HG03342 (cell line): ENCODE measurements around the gene EVI2B.
"Not testable (repeated sequence)": the region's sequence is repeated elsewhere in the genome, so short reads cannot be mapped to it uniquely, and the experiment has no call there.

Source experiments
- ATAC-seq: cut with Tn5 transposase; IDR thresholded peaks from one replicate; pipeline ENCODE4 v1.9.1; 2021; ENCODE audit warnings: mild to moderate bottlenecking, moderate library complexity; ENCODE audit not compliant: unreplicated experiment

The EVI2B gene

GRCh38 chr17:31273516-31273915, 40.3 kb downstream of the EVI2B start:
- ATAC-seq = no peak

GRCh38 chr17:31272803-31273202, 41.1 kb downstream of the EVI2B start:
- ATAC-seq = no peak

DNA sequence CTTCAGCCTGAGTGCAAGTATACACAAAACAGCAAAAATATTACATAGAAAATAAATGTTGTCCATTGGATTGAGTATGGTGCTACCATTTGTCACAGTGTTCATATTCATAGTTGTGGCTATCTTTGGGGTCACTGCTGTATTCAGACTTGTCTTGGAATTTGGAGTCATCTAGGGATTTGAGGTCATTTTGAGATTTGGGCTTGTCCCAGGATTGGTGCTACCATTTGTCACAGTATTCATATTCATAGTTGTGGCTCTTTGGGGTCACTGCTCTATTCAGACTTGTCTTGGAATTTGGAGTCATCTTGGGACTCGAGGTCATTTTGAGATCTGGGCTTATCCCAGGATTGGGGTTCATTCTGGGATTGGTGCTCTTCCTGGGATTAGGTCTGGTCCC, 41.6 kb downstream of the EVI2B start:
- ATAC-seq = no peak

- ATAC-seq = no peak
These were observed 44.3 kb downstream of the EVI2B start for GRCh38 chr17:31269578-31269983.

GRCh38 chr17:31269036-31269577, 44.7 kb downstream of the EVI2B start:
- ATAC-seq = no peak

- ATAC-seq = no peak
These were observed 47.8 kb downstream of the EVI2B start for GRCh38 chr17:31266042-31266441.

- ATAC-seq = not testable (repeated sequence)
These were observed 50.9 kb downstream of the EVI2B start for GRCh38 chr17:31262923-31263322.

DNA sequence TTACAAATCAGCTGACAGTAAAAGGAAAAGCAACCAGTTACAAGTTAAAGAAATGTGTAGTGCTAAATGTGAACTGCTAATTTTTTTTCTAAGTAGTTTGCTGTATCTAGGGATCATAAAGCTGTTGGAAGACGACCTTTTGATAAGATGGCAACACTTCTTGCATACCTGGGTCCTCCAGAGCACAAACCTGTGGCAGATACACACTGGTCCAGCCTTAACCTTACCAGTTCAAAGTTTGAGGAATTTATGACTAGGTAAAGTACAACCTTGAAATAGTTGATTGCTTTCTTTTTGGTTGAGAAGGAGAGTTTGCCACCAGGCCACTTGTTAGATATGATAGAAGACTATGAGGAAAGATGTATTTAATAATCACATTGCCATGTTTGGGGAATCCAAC, 52.3 kb downstream of the EVI2B start:
- no peak for ATAC-seq

DNA sequence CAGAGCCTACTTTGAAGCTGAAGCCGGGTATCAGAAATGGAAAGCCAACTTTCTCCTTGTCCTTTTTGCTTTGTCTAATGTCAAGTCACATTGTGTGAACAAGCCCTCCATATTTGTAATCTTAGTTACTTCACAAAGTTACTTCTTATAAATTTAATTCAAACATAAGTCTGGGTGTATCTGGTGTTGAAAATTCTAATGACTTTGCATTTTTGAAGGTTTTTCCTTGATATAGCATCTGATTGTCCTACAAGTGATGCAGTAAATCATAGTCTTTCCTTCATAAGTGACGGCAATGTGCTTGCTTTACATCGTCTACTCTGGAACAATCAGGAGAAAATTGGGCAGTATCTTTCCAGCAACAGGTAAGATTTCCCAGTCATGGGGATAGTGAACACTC, 53.7 kb downstream of the EVI2B start:
- ATAC-seq = no peak

DNA sequence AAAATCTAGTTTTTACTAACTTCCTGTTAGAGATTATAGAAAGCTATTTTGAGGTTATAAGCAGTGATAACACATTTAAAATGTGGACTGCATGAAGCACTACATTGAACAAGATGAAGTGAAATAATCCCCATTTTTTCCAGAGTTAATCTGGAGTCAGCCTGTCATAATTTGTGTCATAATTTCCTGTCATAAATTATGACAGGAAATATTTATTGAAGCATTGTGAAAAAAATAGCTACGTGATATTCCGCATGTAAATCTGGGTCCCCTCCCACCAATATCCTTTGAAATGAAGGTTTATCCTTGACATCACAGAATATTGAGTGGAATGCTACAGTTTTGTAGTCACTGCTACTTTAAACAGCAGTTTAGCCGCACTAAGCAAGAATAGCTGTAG, 56.9 kb downstream of the EVI2B start:
- no peak for ATAC-seq

DNA sequence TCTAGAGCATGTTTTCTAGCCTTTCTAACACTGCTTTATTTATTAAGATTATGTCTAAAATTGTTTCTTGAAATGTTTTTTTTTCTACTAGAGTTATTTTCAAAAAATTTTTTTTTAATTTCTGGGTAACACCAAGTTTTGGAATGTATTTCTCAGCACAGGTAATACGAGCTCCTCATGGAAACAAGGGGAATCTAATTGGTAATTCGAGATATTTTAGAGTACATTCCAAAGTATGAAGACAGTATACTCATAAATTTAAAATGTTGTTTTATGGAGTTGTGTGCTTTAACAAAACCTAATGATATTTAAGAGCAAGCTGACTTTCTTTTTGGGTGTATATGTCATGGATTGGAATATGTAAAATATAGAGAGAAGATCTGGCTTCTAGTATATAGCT, 59.2 kb downstream of the EVI2B start:
- no peak for ATAC-seq
